Fibroblast of mammary gland (primary cell): ENCODE measurements around the gene APC2.

Experiments
- DNase-seq: peaks from one replicate; pipeline ENCODE4 v3.0.0-alpha.2; 2010; ENCODE audit warnings: low read depth
- H3K4me3 ChIP-seq: 2 replicates; pipeline ENCODE4 v1.5.1; 2011; ENCODE audit warnings: low read depth, mild to moderate bottlenecking, low read length, moderate library complexity; ENCODE audit not compliant: control insufficient read depth
- CTCF ChIP-seq: conservative IDR thresholded peaks from 2 replicates; pipeline ENCODE4 v1.5.1; 2011; ENCODE audit warnings: low read depth, low read length, inconsistent platforms; ENCODE audit not compliant: control insufficient read depth, insufficient read depth

The APC2 gene

GRCh38 chr19:1451916-1452801, 2.2 kb downstream of the APC2 start:
- H3K4me3 ChIP-seq: no peak overlapping the region
- no peak for DNase-seq
- no peak for TF ChIP-seq CTCF

GRCh38 chr19:1452802-1453524, 3.0 kb downstream of the APC2 start:
- DNase-seq: no peak
- H3K4me3 ChIP-seq: no peak overlapping the region
- TF ChIP-seq CTCF: no peak

- TF ChIP-seq CTCF: no peak
- DNase-seq: peak; percentile 62
- H3K4me3 ChIP-seq: no peak overlapping the region
Measured at GRCh38 chr19:1453525-1454364, 3.8 kb downstream of the APC2 start.

- H3K4me3 ChIP-seq: no peak overlapping the region
- DNase-seq: no peak
- TF ChIP-seq CTCF: no peak
Measured at GRCh38 chr19:1455002-1455335, 5.0 kb downstream of the APC2 start.

GRCh38 chr19:1455336-1456120, 5.6 kb downstream of the APC2 start:
- no peak overlapping the region for H3K4me3 ChIP-seq
- peak; percentile 69 for DNase-seq
- no peak for TF ChIP-seq CTCF
